ENCODE measurements around the gene TEAD1.

Gene TEAD1

GRCh38 chr11:12687740-12688139, 13.5 kb downstream of the TEAD1 start:
- DNase-seq, result no peak

- no peak for DNase-seq
These were observed 15.0 kb downstream of the TEAD1 start for GRCh38 chr11:12689029-12689755.

- DNase-seq, result no peak
These were observed 16.4 kb downstream of the TEAD1 start for GRCh38 chr11:12690663-12691062.

GRCh38 chr11:12691473-12691872, 17.3 kb downstream of the TEAD1 start:
- no peak for DNase-seq

- DNase-seq, result no peak
These were observed 18.2 kb downstream of the TEAD1 start for GRCh38 chr11:12692229-12693075.

- no peak for DNase-seq
These were observed 18.9 kb downstream of the TEAD1 start for GRCh38 chr11:12693094-12693478.

- DNase-seq, result peak; percentile 12 to 24
These were observed 19.4 kb downstream of the TEAD1 start for GRCh38 chr11:12693479-12694182.

- no peak for DNase-seq
These were observed 19.9 kb downstream of the TEAD1 start for GRCh38 chr11:12694183-12694531.

- DNase-seq, result no peak
These were observed 21.1 kb downstream of the TEAD1 start for GRCh38 chr11:12695221-12695794.

- DNase-seq, result no peak
These were observed 21.7 kb downstream of the TEAD1 start for GRCh38 chr11:12695873-12696272.

- no peak for DNase-seq
These were observed 22.8 kb downstream of the TEAD1 start for GRCh38 chr11:12696911-12697581.

- no peak for DNase-seq
These were observed 23.8 kb downstream of the TEAD1 start for GRCh38 chr11:12698048-12698447.

- DNase-seq, result no peak
These were observed 27.8 kb downstream of the TEAD1 start for GRCh38 chr11:12701811-12702592.

GRCh38 chr11:12702999-12703453, 28.8 kb downstream of the TEAD1 start:
- DNase-seq, result no peak

GRCh38 chr11:12704049-12704448, 29.8 kb downstream of the TEAD1 start:
- DNase-seq, result no peak

- DNase-seq, result no peak
These were observed 31.7 kb downstream of the TEAD1 start for GRCh38 chr11:12705874-12706273.

- DNase-seq, result no peak
These were observed 32.6 kb downstream of the TEAD1 start for GRCh38 chr11:12706545-12707499.

- no peak for DNase-seq
These were observed 33.3 kb downstream of the TEAD1 start for GRCh38 chr11:12707500-12707880.

- no peak for DNase-seq
These were observed 37.3 kb downstream of the TEAD1 start for GRCh38 chr11:12711496-12711895.

GRCh38 chr11:12712132-12712531, 37.9 kb downstream of the TEAD1 start:
- no peak for DNase-seq

- no peak for DNase-seq
These were observed 40.9 kb downstream of the TEAD1 start for GRCh38 chr11:12715131-12715530.
